Effector CD8-positive, alpha-beta T cell (primary cell): ENCODE results near the gene STAB2.
"Not testable (repeated sequence)": the region's sequence is repeated elsewhere in the genome, so short reads cannot be mapped to it uniquely, and the experiment has no call there.

Experiments used
- DNase-seq: peaks from one replicate; lab custom pipeline; 2025; lab: John Stamatoyannopoulos, UW

The STAB2 gene

GRCh38 chr12:103807561-103808238 lies 220.6 kb downstream of the STAB2 start:
- no peak for DNase-seq

GRCh38 chr12:103808239-103808880 lies 221.3 kb downstream of the STAB2 start:
- DNase-seq: no peak

GRCh38 chr12:103809154-103809553 lies 222.1 kb downstream of the STAB2 start:
- no peak for DNase-seq

- DNase-seq: not testable (repeated sequence)
Measured at GRCh38 chr12:103809639-103810038, 222.6 kb downstream of the STAB2 start.

- DNase-seq: no peak
Measured at GRCh38 chr12:103810111-103810510, 223.0 kb downstream of the STAB2 start.

GRCh38 chr12:103811791-103812190 lies 224.7 kb downstream of the STAB2 start:
- no peak for DNase-seq

- DNase-seq: no peak
Measured at GRCh38 chr12:103812789-103813188, 225.7 kb downstream of the STAB2 start.

GRCh38 chr12:103813426-103813825 lies 226.4 kb downstream of the STAB2 start:
- DNase-seq: no peak

GRCh38 chr12:103813949-103814348 lies 226.9 kb downstream of the STAB2 start:
- no peak for DNase-seq

GRCh38 chr12:103814436-103814835 lies 227.4 kb downstream of the STAB2 start:
- DNase-seq: no peak
